Measurements from ENCODE around the gene ADCYAP1. TPM values are rescaled to one million over a fixed set of nuclear protein-coding genes. Genes with fewer than 3 reads are reported as not detected.
"Not testable (repeated sequence)": the region's sequence is repeated elsewhere in the genome, so short reads cannot be mapped to it uniquely, and the experiment has no call there.

ADCYAP1 gene
- not detected in 2 replicates for total RNA-seq (2014; rRNA removed; shearing (Covaris generic); ENCODE audit: low replicate concordance)

DNA sequence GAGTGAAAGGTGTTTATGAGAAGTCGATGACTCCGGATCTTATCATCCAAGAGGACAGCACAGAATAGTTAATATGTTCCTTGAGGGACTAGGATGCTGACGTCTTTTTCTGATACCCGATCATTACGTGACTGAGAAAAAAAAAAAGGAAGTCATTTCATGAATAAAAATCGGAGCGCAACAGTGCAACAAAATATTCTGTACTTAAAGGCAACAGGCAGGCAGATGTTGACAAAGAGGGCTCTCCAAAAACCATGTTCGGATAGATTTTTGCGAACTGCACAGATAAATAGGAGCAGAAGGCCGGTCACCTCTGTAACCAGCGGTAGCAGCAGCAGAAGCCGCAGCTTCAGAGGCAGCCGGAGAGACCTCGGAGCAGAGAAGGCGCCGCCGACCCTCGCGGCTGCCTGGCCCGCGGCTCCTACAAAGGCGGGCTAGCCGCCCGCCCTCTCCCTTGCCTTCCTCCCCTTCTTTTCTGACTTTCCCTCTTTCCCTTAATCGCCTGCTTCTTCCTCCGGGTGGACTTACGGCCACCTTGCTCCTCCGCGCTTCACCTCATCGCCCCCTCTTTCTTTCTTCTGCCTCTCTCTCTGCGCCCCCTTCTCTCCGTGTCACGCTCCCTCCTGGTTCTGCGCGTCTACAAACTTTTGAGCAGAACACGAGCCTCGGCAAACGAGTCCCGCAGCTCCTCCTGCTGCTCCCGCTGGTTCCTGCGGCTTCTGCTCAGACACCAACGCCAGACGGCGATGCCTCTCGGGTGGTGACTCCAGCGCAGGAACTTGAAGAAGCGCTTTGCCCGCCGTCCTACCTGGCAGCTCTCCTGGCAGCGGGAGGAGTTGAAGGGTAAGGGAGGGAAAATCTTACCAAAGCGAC is at the start of gene ADCYAP1:
Gene ADCYAP1, plus strand, starts transcription at position 654 of the 873 bp plus-strand sequence. CDS start 516 bp downstream, outside the sequence.
- no peak for DNase-seq
- Histone ChIP-seq H3K36me3 (ENCODE audit: insufficient read depth, low read length) (no peaks in the 10 kb centered on the region), H4K20me1 (ENCODE audit: insufficient read depth, low read depth, low read length) (no peaks in the 10 kb centered on the region), H3K9ac (ENCODE audit: low read length) (no peak within 1 kb of the TSS), H2AFZ (ENCODE audit: low read length) (no peak within 1 kb of the TSS), H3K27ac (ENCODE audit: low read length) (no peak within 1 kb of the TSS), H3K9me2 (replicated peaks; ENCODE audit: insufficient read depth, low read length) (no peaks in the 10 kb centered on the region), H3K4me2 (ENCODE audit: low read depth, low read length, poor library complexity, severe bottlenecking) (no peak within 1 kb of the TSS), H3K79me2 (ENCODE audit: low read length) (no peaks in the 10 kb centered on the region), H3K27me3 (ENCODE audit: low read length) (no peaks in the 10 kb centered on the region), H3K9me3 (ENCODE audit: low read length) (peaks cover 5% of the 10 kb centered on the region; the same call in 1 of the 2 replicates), H3K4me3 (ENCODE audit: low read length) (no peak within 1 kb of the TSS), H3K4me1 (ENCODE audit: low read length) (no peaks in the 10 kb centered on the region)

DNA sequence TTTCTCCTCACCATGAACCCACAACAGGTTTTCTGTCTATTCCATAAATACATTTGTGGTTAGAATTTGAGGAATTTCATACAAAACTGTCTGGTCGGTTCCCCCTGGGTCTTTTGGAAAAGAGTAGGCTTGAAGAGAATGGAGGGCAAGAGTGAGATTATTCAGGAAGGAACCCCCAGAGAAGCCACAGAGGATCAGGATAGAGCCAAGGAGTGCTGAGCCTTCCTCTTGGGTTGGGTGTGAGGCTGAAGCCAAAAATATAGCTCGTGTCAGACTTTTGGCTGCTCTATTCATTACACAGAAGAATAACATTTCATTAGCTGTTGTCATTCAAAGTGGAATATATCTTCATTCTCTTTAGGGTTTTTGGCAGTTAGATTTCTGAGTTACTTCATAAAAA is 46.7 kb upstream of the ADCYAP1 start:
- Histone ChIP-seq H3K9me3 (ENCODE audit: low read length) (no peaks in the 10 kb centered on the region), H3K4me2 (ENCODE audit: low read depth, low read length, poor library complexity, severe bottlenecking) (no peak overlapping the region), H2AFZ (ENCODE audit: low read length) (no peak overlapping the region), H3K9ac (ENCODE audit: low read length) (no peak overlapping the region), H3K27ac (ENCODE audit: low read length) (no peak overlapping the region), H3K4me3 (ENCODE audit: low read length) (no peak overlapping the region), H3K36me3 (ENCODE audit: insufficient read depth, low read length) (no peaks in the 10 kb centered on the region), H3K79me2 (ENCODE audit: low read length) (no peaks in the 10 kb centered on the region), H3K9me2 (replicated peaks; ENCODE audit: insufficient read depth, low read length) (no peaks in the 10 kb centered on the region), H3K27me3 (ENCODE audit: low read length) (no peaks in the 10 kb centered on the region), H3K4me1 (ENCODE audit: low read length) (no peaks in the 10 kb centered on the region), H4K20me1 (ENCODE audit: insufficient read depth, low read depth, low read length) (no peaks in the 10 kb centered on the region)
- no peak for DNase-seq

DNA sequence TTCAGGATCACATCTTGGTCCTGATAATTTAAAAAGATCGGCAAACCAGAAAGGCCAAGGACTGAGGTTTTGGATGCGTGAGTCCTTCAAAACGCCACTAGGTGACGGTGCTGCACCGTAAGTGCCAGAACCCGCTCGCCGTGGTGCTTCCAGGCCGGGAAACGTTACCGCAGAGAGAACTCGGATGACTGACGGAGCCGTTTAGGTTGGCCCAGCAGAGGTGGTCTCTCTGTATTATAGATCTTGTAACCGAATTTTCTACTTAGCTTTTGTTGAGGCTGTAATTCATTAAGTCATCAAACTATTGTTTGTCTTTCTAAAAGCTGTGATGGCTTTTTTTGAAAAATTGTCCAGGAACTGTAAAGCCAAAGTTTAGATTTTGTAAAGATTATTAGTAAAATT is 39.8 kb upstream of the ADCYAP1 start:
- peak; percentile 81 for DNase-seq

DNA sequence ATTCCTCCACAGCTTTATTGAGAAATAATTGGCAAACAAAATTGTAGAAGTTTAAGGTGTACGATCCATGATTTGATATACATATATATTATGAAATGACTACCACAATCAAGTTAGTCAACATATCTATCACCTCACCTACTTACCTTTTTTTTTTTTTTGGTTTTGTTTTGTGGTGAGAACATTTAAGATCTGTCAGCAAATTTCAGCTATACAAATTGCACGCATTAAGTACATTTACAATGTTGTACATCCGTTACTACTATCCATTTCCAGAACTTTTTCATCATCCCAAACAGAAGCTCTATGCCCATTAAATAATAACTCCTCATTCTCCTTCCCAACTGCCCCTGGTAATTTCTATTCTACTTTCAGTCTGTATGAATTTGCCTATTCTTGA is 37.4 kb upstream of the ADCYAP1 start:
- Histone ChIP-seq H3K9me3 (ENCODE audit: low read length) (no peaks in the 10 kb centered on the region), H2AFZ (ENCODE audit: low read length) (no peak overlapping the region), H3K9ac (ENCODE audit: low read length) (no peak overlapping the region), H3K9me2 (replicated peaks; ENCODE audit: insufficient read depth, low read length) (no peaks in the 10 kb centered on the region), H3K4me3 (ENCODE audit: low read length) (no peak overlapping the region), H3K27ac (ENCODE audit: low read length) (no peak overlapping the region), H3K36me3 (ENCODE audit: insufficient read depth, low read length) (no peaks in the 10 kb centered on the region), H3K79me2 (ENCODE audit: low read length) (no peaks in the 10 kb centered on the region), H3K27me3 (ENCODE audit: low read length) (no peaks in the 10 kb centered on the region), H3K4me1 (ENCODE audit: low read length) (no peaks in the 10 kb centered on the region), H4K20me1 (ENCODE audit: insufficient read depth, low read depth, low read length) (no peaks in the 10 kb centered on the region), H3K4me2 (ENCODE audit: low read depth, low read length, poor library complexity, severe bottlenecking) (no peak overlapping the region)
- no peak for DNase-seq

More for the DNA sequence above, 39.8 kb upstream of the ADCYAP1 start:
- Histone ChIP-seq H3K36me3 (ENCODE audit: insufficient read depth, low read length) (no peaks in the 10 kb centered on the region), H3K79me2 (ENCODE audit: low read length) (no peaks in the 10 kb centered on the region), H3K27me3 (ENCODE audit: low read length) (no peaks in the 10 kb centered on the region), H2AFZ (ENCODE audit: low read length) (no peak overlapping the region), H3K4me3 (ENCODE audit: low read length) (no peak overlapping the region), H3K9ac (ENCODE audit: low read length) (no peak overlapping the region), H4K20me1 (ENCODE audit: insufficient read depth, low read depth, low read length) (no peaks in the 10 kb centered on the region), H3K27ac (ENCODE audit: low read length) (no peak overlapping the region), H3K4me2 (ENCODE audit: low read depth, low read length, poor library complexity, severe bottlenecking) (no peak overlapping the region), H3K9me2 (replicated peaks; ENCODE audit: insufficient read depth, low read length) (no peaks in the 10 kb centered on the region), H3K4me1 (ENCODE audit: low read length) (no peaks in the 10 kb centered on the region), H3K9me3 (ENCODE audit: low read length) (no peaks in the 10 kb centered on the region)

DNA sequence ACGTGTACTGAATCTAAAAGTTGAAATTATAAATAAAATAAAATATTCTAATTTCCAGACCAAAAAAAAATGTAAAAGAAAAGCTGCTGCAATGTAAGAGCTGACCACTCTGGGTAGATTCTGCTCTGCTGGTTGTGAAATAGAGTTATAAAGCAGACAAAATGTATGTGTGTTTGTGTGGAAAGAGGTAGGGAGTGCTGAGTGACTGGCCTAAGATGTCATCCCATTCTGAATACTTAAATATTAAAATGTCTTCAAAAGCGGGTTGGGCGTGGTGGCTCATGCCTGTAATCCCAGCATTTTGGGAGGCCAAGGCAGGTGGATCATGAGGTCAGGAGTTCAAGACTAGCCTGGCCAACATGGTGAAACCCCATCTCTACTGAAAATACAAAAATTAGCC is 31.2 kb upstream of the ADCYAP1 start:
- not testable (repeated sequence) for H3K4me2 ChIP-seq (ENCODE audit: low read depth, low read length, poor library complexity, severe bottlenecking); H3K9me2 ChIP-seq (replicated peaks; ENCODE audit: insufficient read depth, low read length); H3K27ac ChIP-seq (ENCODE audit: low read length); H3K4me3 ChIP-seq (ENCODE audit: low read length); H3K4me1 ChIP-seq (ENCODE audit: low read length); H3K79me2 ChIP-seq (ENCODE audit: low read length); H3K36me3 ChIP-seq (ENCODE audit: insufficient read depth, low read length); H3K9ac ChIP-seq (ENCODE audit: low read length); DNase-seq; H3K9me3 ChIP-seq (ENCODE audit: low read length); H3K27me3 ChIP-seq (ENCODE audit: low read length); H4K20me1 ChIP-seq (ENCODE audit: insufficient read depth, low read depth, low read length); H2AFZ ChIP-seq (ENCODE audit: low read length)

DNA sequence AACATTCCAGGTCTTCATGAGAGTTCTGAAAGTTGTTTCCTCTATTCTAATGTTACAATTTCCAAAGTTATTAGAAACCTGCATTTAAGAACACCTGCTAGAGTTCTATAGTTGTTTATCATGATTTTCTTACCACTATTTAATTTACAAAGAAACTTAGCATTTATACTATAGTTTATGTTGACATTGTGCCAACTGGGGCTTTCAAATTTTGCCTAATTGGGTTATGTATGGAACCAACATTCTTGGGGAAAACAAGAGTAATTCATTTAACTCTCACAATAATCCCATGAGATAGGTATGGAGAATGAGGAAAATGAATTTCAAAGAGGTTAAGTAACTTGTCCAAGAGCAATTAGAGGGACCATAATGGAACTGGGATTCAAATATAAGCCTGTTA is 28.8 kb upstream of the ADCYAP1 start:
- Histone ChIP-seq H3K79me2 (ENCODE audit: low read length) (no peaks in the 10 kb centered on the region), H3K9me3 (ENCODE audit: low read length) (no peaks in the 10 kb centered on the region), H3K27me3 (ENCODE audit: low read length) (no peaks in the 10 kb centered on the region), H3K4me2 (ENCODE audit: low read depth, low read length, poor library complexity, severe bottlenecking) (no peak overlapping the region), H3K4me1 (ENCODE audit: low read length) (no peaks in the 10 kb centered on the region), H3K9ac (ENCODE audit: low read length) (no peak overlapping the region), H2AFZ (ENCODE audit: low read length) (no peak overlapping the region), H3K4me3 (ENCODE audit: low read length) (no peak overlapping the region), H3K36me3 (ENCODE audit: insufficient read depth, low read length) (no peaks in the 10 kb centered on the region), H3K27ac (ENCODE audit: low read length) (no peak overlapping the region), H3K9me2 (replicated peaks; ENCODE audit: insufficient read depth, low read length) (no peaks in the 10 kb centered on the region), H4K20me1 (ENCODE audit: insufficient read depth, low read depth, low read length) (no peaks in the 10 kb centered on the region)
- DNase-seq: no peak

DNA sequence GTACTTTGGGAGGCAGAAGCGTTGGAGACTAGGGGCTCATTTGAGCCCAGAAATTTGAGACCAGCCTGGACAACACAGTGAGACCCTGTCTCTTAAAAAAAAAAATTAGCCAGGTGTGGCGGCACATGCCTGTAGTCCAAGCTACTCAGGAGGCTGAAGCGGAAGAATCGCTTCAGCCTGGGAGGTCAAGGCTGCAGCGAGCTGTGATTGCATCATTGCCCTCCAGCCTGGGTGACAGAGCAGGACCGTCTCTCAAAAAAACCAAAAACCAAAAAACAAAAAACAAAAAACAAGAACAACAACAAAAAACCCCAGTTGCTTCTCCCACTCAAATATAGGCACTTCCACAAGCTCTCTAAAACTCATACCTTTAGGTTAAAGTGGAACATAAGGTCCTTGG is 27.4 kb upstream of the ADCYAP1 start:
- H3K4me3 ChIP-seq (ENCODE audit: low read length): no peak overlapping the region
- H4K20me1 ChIP-seq (ENCODE audit: insufficient read depth, low read depth, low read length): no peaks in the 10 kb centered on the region
- H3K79me2 ChIP-seq (ENCODE audit: low read length): no peaks in the 10 kb centered on the region
- H2AFZ ChIP-seq (ENCODE audit: low read length): no peak overlapping the region
- no peaks in the 10 kb centered on the region for H3K36me3 ChIP-seq (ENCODE audit: insufficient read depth, low read length)
- H3K27me3 ChIP-seq (ENCODE audit: low read length): no peaks in the 10 kb centered on the region
- H3K4me2 ChIP-seq (ENCODE audit: low read depth, low read length, poor library complexity, severe bottlenecking): no peak overlapping the region
- no peaks in the 10 kb centered on the region for H3K9me2 ChIP-seq (replicated peaks; ENCODE audit: insufficient read depth, low read length)
- H3K9ac ChIP-seq (ENCODE audit: low read length): no peak overlapping the region
- no peak overlapping the region for H3K27ac ChIP-seq (ENCODE audit: low read length)
- no peaks in the 10 kb centered on the region for H3K9me3 ChIP-seq (ENCODE audit: low read length)
- no peak for DNase-seq
- H3K4me1 ChIP-seq (ENCODE audit: low read length): no peaks in the 10 kb centered on the region

DNA sequence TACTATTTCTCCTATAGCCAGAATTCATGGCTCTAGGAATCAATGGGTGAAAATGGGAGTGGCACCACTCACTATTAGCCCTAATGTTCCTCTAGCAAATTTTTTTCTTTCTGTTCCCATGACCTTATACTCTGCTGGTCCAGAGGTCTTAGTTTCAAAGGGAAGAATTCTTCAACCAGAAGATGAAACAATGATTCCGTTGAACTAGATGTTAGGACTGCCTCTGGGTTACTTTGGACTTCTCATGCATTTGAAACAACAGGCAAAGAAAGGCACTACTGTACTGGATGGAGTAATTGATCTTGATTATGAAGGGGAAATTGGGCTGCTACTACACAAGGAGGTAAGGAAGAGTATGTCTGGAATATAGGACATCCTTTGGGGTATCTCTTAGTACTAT is 18.6 kb upstream of the ADCYAP1 start:
- H3K4me2 ChIP-seq (ENCODE audit: low read depth, low read length, poor library complexity, severe bottlenecking): no peak overlapping the region
- no peak overlapping the region for H3K4me3 ChIP-seq (ENCODE audit: low read length)
- no peaks in the 10 kb centered on the region for H3K9me3 ChIP-seq (ENCODE audit: low read length)
- no peak overlapping the region for H3K9ac ChIP-seq (ENCODE audit: low read length)
- no peaks in the 10 kb centered on the region for H3K4me1 ChIP-seq (ENCODE audit: low read length)
- H3K36me3 ChIP-seq (ENCODE audit: insufficient read depth, low read length): no peaks in the 10 kb centered on the region
- no peak overlapping the region for H2AFZ ChIP-seq (ENCODE audit: low read length)
- H4K20me1 ChIP-seq (ENCODE audit: insufficient read depth, low read depth, low read length): no peaks in the 10 kb centered on the region
- H3K9me2 ChIP-seq (replicated peaks; ENCODE audit: insufficient read depth, low read length): no peaks in the 10 kb centered on the region
- DNase-seq: no peak
- H3K79me2 ChIP-seq (ENCODE audit: low read length): no peaks in the 10 kb centered on the region
- no peak overlapping the region for H3K27ac ChIP-seq (ENCODE audit: low read length)
- no peaks in the 10 kb centered on the region for H3K27me3 ChIP-seq (ENCODE audit: low read length)

Data from Karpas-422 (cell line).